HG02840 (cell line): Measurements from ENCODE around the gene IZUMO3.
"Not testable (repeated sequence)": the region's sequence is repeated elsewhere in the genome, so short reads cannot be mapped to it uniquely, and the experiment has no call there.

Source experiments
- ATAC-seq: cut with Tn5 transposase; IDR thresholded peaks from one replicate; pipeline ENCODE4 v1.9.1; 2021; ENCODE audit warnings: mild to moderate bottlenecking, moderate library complexity, moderate number of reproducible peaks; ENCODE audit not compliant: unreplicated experiment, low FRiP score

The IZUMO3 gene

GRCh38 chr9:24545847-24546522 is at the start of gene IZUMO3:
TSS of gene IZUMO3 (minus strand) at chr9:24545897. CDS start at chr9:24545649, 248 bp downstream.
- ATAC-seq: no peak

GRCh38 chr9:24594234-24594850 is 48.6 kb upstream of the IZUMO3 start:
- no peak for ATAC-seq

GRCh38 chr9:24590432-24590831 is 44.7 kb upstream of the IZUMO3 start:
- no peak for ATAC-seq

GRCh38 chr9:24587883-24588282 is 42.2 kb upstream of the IZUMO3 start:
- no peak for ATAC-seq

GRCh38 chr9:24582146-24583126 is 36.7 kb upstream of the IZUMO3 start:
- ATAC-seq: no peak

- not testable (repeated sequence) for ATAC-seq
Observed at GRCh38 chr9:24580005-24580404, 34.3 kb upstream of the IZUMO3 start.

- no peak for ATAC-seq
Observed at GRCh38 chr9:24572406-24572805, 26.7 kb upstream of the IZUMO3 start.

- no peak for ATAC-seq
Observed at GRCh38 chr9:24561957-24562356, 16.3 kb upstream of the IZUMO3 start.

GRCh38 chr9:24553183-24553552 is 7.5 kb upstream of the IZUMO3 start:
- ATAC-seq: no peak

GRCh38 chr9:24552526-24553182 is 7.0 kb upstream of the IZUMO3 start:
- ATAC-seq: no peak

GRCh38 chr9:24545285-24545684 is 412 bp downstream of the IZUMO3 start:
- ATAC-seq: no peak

- ATAC-seq: no peak
Observed at GRCh38 chr9:24518545-24518944, 27.2 kb downstream of the IZUMO3 start.

- no peak for ATAC-seq
Observed at GRCh38 chr9:24516463-24516862, 29.2 kb downstream of the IZUMO3 start.

- no peak for ATAC-seq
Observed at GRCh38 chr9:24509850-24510249, 35.8 kb downstream of the IZUMO3 start.

GRCh38 chr9:24504521-24504920 is 41.2 kb downstream of the IZUMO3 start:
- no peak for ATAC-seq

GRCh38 chr9:24502206-24502937 is 43.3 kb downstream of the IZUMO3 start:
- no peak for ATAC-seq

GRCh38 chr9:24500761-24501160 is 44.9 kb downstream of the IZUMO3 start:
- ATAC-seq: no peak

- no peak for ATAC-seq
Observed at GRCh38 chr9:24498632-24499031, 47.1 kb downstream of the IZUMO3 start.

GRCh38 chr9:24497671-24498070 is 48.0 kb downstream of the IZUMO3 start:
- ATAC-seq: no peak
